Neural crest cell (in vitro differentiated cells): Measurements from ENCODE around the gene GALNT18. TPM values are rescaled to one million over a fixed set of nuclear protein-coding genes. Genes with fewer than 3 reads are reported as not detected.

Experiments used
- DNase-seq: peaks from one replicate; pipeline ENCODE4 v3.0.0; 2021; ENCODE audit warnings: low read depth, mixed read lengths, low spot score
- H3K27ac Mint-ChIP-seq: one replicate; pipeline ENCODE4 v1.8.0; 2021; ENCODE audit warnings: mild to moderate bottlenecking, mixed read lengths; ENCODE audit not compliant: unreplicated experiment
- H3K27me3 Mint-ChIP-seq: 2 replicates; pipeline ENCODE4 v1.8.0; 2021; ENCODE audit warnings: low read depth, mild to moderate bottlenecking, mixed read lengths
- H3K36me3 Mint-ChIP-seq: 2 replicates; pipeline ENCODE4 v1.8.0; 2021; ENCODE audit warnings: low read depth, mild to moderate bottlenecking, mixed read lengths
- H3K4me1 Mint-ChIP-seq: 2 replicates; pipeline ENCODE4 v1.8.0; 2021; ENCODE audit warnings: mixed read lengths
- H3K4me3 Mint-ChIP-seq: one replicate; pipeline ENCODE4 v1.8.0; 2021; ENCODE audit warnings: mild to moderate bottlenecking, mixed read lengths
- H3K9me3 Mint-ChIP-seq: 2 replicates; pipeline ENCODE4 v1.8.0; 2021; ENCODE audit warnings: mixed read lengths
- total RNA-seq: library from RNA; stranded (reverse); gene quantifications from 2 replicates; pipeline ENCODE4 v1.2.1, GENCODE V29; 2021
- TF ChIP-seq, protein P1 (sequence below): fragments of 200-600 bp; sonication (generic); conservative IDR thresholded peaks from 2 replicates; pipeline ENCODE4 v1.5.0; 2021; ENCODE audit warnings: antibody characterized with exemption, mild to moderate bottlenecking

GALNT18 gene
- total RNA-seq, 1 donor from 2014 or later = 2.8 TPM

DNA sequence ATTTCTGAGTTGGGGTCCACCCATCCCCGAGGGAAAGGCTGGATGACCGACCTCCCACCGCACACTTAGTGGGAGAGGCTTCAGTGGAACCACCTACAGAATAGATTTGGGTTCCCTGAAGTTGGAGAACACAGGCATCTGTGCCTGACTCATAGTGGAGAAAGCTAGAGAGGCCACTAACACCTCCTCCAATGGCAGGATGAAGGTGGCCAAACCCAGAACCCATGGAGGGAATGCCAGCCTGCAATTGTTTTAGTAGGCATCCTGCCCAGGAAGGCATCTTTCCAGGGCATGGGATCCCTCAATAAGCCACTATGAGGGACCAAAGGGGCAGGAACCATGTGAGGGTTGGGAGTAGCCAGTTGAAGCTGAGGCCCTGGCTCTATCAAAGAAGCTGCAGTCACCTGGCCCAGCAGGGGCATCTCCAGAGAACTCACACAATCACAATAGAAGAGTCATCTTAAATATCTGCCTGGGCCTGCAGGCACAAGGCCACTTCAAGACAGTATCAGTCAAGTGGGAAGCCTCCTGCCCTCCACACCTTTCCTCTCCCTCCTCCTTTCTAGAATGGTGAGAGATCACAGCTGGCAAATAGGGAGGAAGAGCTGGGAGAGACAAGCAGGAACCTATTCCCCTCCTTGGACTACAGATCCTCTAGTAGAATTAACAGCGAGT is 144.7 kb downstream of the GALNT18 start:
- Mint-ChIP-seq H3K27ac (no peak overlapping the region), H3K27me3 (no peaks in the 10 kb centered on the region), H3K36me3 (no peaks in the 10 kb centered on the region), H3K4me3 (no peak overlapping the region), H3K9me3 (no peaks in the 10 kb centered on the region), H3K4me1 (no peaks in the 10 kb centered on the region)
- TF ChIP-seq, protein P1, sequence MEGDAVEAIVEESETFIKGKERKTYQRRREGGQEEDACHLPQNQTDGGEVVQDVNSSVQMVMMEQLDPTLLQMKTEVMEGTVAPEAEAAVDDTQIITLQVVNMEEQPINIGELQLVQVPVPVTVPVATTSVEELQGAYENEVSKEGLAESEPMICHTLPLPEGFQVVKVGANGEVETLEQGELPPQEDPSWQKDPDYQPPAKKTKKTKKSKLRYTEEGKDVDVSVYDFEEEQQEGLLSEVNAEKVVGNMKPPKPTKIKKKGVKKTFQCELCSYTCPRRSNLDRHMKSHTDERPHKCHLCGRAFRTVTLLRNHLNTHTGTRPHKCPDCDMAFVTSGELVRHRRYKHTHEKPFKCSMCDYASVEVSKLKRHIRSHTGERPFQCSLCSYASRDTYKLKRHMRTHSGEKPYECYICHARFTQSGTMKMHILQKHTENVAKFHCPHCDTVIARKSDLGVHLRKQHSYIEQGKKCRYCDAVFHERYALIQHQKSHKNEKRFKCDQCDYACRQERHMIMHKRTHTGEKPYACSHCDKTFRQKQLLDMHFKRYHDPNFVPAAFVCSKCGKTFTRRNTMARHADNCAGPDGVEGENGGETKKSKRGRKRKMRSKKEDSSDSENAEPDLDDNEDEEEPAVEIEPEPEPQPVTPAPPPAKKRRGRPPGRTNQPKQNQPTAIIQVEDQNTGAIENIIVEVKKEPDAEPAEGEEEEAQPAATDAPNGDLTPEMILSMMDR = no peak
- no peak for DNase-seq

DNA sequence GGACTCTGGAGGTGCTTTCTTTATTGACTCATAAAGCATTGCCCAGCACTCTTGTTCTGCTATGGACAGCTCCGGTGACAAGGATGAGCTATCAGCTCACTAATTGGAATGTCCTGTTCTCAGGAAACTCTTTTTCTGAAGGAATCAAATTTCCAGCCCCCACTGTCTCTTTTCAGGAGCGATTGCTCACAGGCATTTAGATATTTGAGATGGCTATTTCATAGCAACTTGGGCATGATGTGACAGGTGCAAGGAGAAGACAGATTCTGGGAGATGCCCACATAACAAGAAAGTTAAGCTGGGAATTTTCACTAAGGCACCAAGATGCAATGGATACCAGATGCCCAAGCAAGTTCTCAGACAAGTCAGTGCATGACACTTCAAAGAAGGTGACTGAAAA is 145.3 kb downstream of the GALNT18 start:
- H3K4me1 Mint-ChIP-seq = no peaks in the 10 kb centered on the region
- no peaks in the 10 kb centered on the region for H3K36me3 Mint-ChIP-seq
- H3K4me3 Mint-ChIP-seq = no peak overlapping the region
- H3K27ac Mint-ChIP-seq = no peak overlapping the region
- no peaks in the 10 kb centered on the region for H3K9me3 Mint-ChIP-seq
- no peak for DNase-seq
- no peaks in the 10 kb centered on the region for H3K27me3 Mint-ChIP-seq
- TF ChIP-seq, protein P1 = no peak

DNA sequence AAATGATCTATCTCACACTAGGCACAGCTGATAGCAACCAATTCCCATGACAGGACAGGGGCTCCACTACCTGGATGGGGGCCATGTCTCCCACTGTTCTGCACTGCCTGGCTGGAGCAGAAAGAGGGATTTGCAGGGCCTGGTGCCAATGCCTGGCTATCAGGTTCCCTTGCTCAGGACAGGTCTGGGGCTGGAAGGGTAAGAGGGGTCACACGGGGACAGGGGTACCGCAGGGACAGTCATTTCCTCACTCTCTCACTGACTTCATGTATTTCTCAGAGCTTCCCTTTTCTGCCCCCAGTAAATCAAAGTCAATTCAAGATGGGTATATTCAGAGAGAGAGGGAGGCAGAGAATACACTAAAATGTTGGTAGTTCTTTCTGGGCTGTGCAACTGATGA is 149.7 kb downstream of the GALNT18 start:
- DNase-seq = no peak
- Mint-ChIP-seq H3K9me3 (no peaks in the 10 kb centered on the region), H3K4me3 (no peak overlapping the region), H3K4me1 (no peaks in the 10 kb centered on the region), H3K36me3 (no peaks in the 10 kb centered on the region), H3K27me3 (no peaks in the 10 kb centered on the region), H3K27ac (no peak overlapping the region)
- TF ChIP-seq, protein P1 = no peak

DNA sequence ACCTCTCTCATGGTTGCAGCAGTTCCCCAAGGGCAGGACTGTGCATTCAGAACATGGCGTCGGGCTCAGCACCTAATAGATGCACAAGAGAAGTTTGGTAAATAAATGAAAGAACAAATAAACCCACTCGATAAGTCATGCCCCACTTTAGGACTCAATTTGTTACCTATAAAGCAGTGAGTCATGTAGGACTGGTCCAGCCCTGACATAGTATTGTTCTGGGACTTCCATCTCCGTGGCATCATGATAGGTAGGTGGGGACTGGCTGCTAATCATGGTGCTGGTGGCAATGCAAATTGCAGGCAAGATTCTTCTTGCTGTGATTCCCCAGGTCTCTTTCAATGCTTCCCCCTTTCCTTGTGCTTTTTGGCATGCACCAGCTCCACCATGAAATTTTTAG is 150.6 kb downstream of the GALNT18 start:
- H3K27me3 Mint-ChIP-seq = no peaks in the 10 kb centered on the region
- H3K9me3 Mint-ChIP-seq = no peaks in the 10 kb centered on the region
- H3K4me3 Mint-ChIP-seq = no peak overlapping the region
- no peaks in the 10 kb centered on the region for H3K4me1 Mint-ChIP-seq
- no peak for DNase-seq
- H3K27ac Mint-ChIP-seq = no peak overlapping the region
- no peaks in the 10 kb centered on the region for H3K36me3 Mint-ChIP-seq
- TF ChIP-seq, protein P1 = no peak

DNA sequence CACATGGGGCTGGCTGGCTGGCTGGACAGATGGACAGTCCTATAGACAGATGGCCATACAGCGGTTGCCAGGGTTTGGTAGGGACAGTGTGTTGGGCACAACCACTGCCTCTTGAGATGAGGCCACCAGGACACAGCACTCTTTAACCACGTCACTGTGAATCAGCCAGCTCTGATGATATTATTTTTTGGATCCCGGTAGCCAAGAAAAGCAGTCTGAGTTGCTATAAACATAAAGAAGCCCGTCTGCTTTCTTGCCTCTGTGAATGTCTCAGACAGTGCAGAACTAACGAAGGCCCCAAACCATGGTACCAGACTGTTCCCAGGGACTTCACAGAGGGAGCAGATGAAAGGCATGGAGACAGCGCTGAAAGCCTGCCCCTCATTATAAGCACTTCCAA is 152.9 kb downstream of the GALNT18 start:
- Mint-ChIP-seq H3K4me1 (peaks cover 5% of the 10 kb centered on the region), H3K36me3 (no peaks in the 10 kb centered on the region), H3K27me3 (no peaks in the 10 kb centered on the region), H3K27ac (no peak overlapping the region), H3K4me3 (no peak overlapping the region), H3K9me3 (no peaks in the 10 kb centered on the region)
- DNase-seq = no peak
- TF ChIP-seq, protein P1 = no peak
